GM21619 (cell line): ENCODE measurements around the gene CNGB1.
"Not testable (repeated sequence)": the region's sequence is repeated elsewhere in the genome, so short reads cannot be mapped to it uniquely, and the experiment has no call there.

Experiments used
- ATAC-seq: cut with Tn5 transposase; IDR thresholded peaks from one replicate; pipeline ENCODE4 v1.9.1; 2021; ENCODE audit not compliant: unreplicated experiment

Gene CNGB1

DNA sequence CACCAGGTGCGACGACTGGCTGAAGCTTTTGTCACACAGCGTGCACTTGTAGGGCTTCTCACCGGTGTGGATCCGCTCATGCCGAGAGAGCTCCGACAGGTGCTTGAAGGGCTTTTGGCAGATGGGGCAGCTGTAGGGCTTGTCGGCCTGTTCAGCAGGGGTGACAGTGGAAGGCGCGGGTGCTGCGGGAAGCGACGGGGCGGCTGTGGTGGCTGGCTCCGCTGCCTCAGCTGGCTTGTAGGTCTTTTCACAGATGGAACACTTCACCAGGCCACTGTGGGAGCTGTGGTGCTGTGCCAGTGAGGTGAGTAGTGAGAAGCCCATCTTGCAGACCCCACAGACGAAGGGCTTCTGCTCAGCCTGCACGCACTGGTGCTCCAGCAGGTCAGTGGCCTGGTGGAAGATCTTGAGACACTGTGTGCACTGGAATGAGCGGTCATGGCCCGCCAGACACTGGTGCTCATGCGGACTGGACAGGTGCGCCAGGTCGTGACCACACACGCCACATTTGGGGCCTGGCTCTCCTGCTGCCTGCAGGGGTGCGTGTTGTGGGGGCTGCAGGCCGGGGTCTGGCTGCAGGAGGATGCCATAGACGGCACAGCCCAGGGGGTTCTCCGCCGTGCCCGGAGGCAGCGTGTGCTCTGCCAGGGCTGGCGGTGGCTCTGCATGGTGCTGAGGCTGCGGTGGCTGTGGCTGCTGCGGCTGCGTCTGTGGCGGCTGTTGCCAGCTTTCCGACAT is 26.8 kb upstream of the CNGB1 start:
- ATAC-seq: no peak

GRCh38 chr16:57997176-57997527 is 26.2 kb upstream of the CNGB1 start:
- no peak for ATAC-seq

DNA sequence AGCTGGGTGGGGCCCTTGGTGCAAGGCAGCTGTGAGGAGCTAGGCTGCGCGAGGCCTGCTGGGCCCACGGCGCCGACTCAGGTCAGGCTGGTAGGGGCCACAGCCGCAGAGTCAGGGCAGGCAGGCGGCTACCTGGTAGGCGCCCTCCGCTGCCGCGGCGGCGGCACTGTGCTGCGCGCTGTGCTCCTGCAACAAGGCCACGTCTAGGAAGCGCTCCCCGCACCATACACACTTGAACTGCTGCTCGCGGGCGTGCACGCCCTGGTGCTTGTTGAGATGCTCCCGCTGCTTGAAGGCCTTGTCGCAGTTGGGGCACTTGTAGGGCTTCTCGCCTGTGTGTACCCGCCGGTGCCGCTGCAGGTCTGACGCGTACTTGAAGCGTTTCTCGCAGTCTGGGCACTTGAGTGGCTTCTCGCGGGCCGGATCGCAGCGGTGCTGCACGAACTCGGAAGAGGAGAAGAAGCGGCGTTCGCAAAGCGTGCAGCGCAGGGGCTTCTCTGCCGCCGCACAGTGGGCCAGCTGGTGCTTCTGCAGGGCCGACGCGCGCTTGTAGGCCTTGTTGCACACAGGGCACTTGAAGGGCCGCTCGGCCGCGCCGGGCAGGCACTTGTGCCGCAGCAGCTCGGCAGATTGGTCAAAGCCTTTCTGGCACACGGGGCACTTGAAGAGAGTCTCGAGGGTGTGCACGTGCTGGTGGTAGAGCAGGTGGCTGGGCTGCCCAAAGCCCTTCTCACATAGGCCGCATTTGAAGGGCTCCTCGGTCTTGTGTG is 25.7 kb upstream of the CNGB1 start:
- no peak for ATAC-seq

DNA sequence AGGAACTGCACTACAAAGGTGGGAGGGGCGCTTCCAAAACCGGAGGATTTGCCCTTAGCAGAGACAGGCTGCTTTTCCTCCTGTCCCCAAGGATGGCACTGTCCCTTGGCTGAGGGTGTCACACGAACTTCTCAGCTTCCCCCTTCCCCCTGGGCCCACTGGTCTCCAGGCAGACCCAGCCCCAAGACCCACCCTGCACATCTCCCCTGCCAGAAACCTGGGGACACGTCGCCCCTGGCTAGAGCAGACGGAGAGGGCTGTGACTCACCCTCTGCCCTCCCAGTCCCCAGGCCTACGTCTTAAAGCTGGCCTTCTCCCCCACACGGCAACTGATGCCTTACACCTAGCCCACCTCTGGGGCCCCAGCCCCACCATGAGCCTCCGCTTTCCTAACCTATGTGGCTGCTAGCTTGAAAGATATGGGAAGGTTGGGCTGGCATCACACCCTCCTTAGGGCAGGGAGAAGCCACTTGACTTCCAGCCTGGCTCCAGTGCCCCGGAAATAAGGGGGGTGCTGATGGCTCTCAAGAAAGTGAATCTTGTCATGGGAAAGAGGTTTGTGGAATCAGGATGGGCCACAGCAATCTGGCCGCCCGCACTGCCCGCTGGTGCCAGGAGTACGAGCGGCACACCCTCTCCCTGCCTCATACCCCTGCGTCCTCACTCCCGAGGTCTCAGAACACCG is 24.9 kb upstream of the CNGB1 start:
- ATAC-seq: no peak

- ATAC-seq: peak; percentile 46
These were observed 23.9 kb upstream of the CNGB1 start for GRCh38 chr16:57994778-57995177.

- no peak for ATAC-seq
These were observed 23.4 kb upstream of the CNGB1 start for GRCh38 chr16:57994361-57994760.

- no peak for ATAC-seq
These were observed 23.0 kb upstream of the CNGB1 start for GRCh38 chr16:57993897-57994296.

GRCh38 chr16:57993438-57993837 is 22.5 kb upstream of the CNGB1 start:
- no peak for ATAC-seq

DNA sequence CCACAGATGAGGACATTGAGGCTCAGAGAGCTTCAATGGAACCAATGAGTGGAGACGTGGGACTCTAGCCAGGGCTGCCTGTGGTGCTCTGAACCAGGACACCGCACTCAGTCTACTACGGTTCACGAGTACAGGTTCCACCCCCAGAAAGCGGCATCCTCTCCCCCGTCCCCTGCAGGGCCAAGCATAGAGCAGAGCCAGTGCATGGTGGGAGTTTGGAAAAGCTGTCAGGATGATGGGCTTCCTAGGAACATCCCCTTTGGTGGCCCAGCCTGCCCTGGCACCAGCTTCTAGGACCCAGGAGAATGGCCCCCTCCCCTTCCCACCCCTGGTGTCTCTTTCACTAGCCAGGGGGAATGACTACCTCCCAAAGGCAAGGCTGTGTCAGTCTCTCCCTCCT is 21.2 kb upstream of the CNGB1 start:
- ATAC-seq: no peak

DNA sequence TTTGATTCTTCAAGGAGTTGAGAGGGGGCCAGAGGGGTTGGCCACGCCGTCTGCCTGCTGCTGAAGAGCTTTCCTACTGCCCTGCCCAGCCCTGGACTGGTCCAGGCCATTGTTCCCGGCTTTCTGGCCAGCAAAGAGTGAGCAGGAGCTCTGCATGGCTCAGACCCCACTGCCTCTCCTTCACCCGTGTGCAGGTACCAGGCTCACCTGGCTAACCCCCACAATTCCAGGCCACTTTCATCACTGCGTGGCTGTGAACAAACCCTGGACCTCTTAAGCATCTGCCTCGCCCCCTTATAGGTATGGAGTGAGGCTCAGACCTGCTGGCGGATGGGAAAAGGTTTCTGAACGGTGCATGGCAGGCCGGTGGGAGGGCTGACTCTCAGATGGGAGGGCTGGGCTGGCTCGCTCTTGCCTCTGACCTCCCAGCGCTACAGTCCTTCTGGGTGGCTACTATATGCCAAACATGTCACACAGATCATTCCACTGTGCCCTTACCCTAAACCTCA is 20.7 kb upstream of the CNGB1 start:
- ATAC-seq: no peak

DNA sequence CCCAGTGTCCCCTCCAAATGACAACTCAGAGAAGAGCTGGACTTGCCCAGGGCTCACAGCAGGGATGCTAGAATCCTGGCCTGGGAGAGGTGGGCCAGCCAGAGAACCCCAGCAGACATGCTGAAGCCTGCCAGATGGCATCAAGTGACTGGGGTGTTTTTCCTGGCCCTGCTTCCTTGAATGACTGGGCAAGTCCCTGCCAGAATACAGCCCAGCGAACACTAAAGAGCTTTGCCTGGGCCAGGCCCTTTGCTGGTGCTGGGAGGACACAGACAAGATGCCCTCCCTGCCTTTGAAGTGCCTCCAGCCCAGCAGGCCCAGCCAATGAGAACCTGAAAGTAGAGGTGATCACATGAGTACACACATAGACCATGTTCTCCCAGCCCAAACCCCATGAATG is 18.0 kb upstream of the CNGB1 start:
- ATAC-seq: no peak

DNA sequence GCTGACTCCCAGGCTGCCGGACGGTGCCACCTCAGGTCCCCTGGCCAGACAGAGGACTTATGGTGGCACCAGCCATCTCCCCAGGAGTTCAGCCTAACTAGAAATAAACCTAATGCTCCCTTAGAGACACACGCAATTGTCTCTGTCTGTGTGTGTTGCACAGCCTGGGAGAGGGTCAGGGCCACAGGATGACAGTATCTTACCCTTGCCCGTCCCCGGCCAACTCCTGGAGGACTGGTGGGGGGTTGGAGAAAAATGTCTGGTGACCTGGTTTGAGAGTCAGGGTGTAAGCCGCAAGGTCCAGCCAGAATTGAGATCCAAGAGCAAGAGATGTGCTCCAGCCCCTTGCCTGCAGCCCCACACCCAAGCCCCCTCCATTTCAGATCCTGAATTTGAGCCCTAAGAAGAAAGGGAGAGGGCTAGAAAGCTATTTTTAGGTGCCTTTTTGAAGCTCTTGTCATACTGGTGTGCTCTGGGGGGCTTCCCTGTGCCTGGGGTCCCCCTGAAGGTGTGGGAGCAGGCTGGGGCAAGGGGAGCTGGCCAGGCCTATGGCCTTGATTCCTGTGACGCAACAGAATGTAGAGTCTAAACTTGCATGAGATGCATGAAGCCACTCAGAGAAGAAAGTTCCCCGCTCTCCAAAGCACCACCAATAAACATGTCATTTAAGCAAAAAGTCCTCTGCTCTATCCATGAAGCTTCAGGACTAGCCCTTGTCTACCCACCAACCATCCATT is 16.7 kb upstream of the CNGB1 start:
- no peak for ATAC-seq

DNA sequence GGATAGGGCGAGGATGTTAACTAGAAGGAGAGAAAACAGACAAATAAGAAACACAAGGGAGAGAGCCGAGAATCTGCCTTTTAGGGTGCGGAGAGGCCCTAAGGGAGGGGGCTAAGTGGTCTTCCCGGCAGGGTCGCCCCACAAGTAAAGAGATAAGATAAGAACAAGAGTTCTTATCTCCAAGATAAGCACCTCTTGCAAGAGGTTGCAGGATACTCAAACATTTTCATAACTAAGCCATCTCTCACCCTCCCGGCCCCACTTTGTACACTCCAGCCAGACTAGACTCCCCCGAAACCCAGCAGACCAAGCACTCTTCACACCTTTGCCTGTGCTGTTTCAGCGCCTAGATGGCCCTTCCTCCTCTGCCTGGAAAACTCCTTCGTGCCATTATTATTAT is 15.3 kb upstream of the CNGB1 start:
- ATAC-seq: no peak

- no peak for ATAC-seq
These were observed 14.6 kb upstream of the CNGB1 start for GRCh38 chr16:57985204-57986181.

GRCh38 chr16:57984443-57985203 is 13.7 kb upstream of the CNGB1 start:
- ATAC-seq: peak; percentile 64

DNA sequence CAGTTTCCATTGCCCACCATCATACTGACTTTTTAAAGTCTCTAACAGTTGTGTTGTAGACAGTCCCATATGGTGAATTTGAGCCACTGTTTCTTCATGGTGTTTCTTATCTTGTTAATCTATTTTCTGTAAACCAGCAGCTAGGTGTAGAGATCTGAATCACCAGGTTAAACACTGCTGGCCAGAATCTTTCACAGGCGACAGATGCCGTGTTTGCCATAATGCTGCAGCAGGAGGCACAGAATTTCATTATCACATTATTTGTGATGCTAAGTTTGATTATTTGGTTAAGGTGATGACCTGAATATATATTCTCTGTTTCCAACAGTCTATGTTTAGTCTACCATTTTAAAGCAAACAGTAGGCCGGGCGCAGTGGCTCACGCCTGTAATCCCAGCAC is 11.5 kb upstream of the CNGB1 start:
- no peak for ATAC-seq

- ATAC-seq: peak; percentile 42
These were observed 10.7 kb upstream of the CNGB1 start for GRCh38 chr16:57981636-57982035.

- no peak for ATAC-seq
These were observed 8.2 kb upstream of the CNGB1 start for GRCh38 chr16:57979006-57979585.

GRCh38 chr16:57978070-57978465 is 7.1 kb upstream of the CNGB1 start:
- ATAC-seq: not testable (repeated sequence)
